DOHH2 (cell line): ENCODE measurements around the gene GPN2.

Experiments used
- H3F3A ChIP-seq: fragments of 200-600 bp; sonication (generic), shearing (Covaris generic); 2 replicates; pipeline ENCODE4 v1.6.0; 2016; ENCODE audit warnings: antibody characterized with exemption, mild to moderate bottlenecking; ENCODE audit not compliant: control insufficient read depth, insufficient read depth
- H3K27ac ChIP-seq: fragments of 200-600 bp; sonication (generic); 2 replicates; pipeline ENCODE4 v1.5.1; 2014; ENCODE audit warnings: low read depth, mild to moderate bottlenecking, low read length, moderate library complexity
- H3K27me3 ChIP-seq: fragments of 200-600 bp; sonication (generic); 2 replicates; pipeline ENCODE4 v1.6.1; 2014; ENCODE audit warnings: mild to moderate bottlenecking, low read length, mixed read lengths; ENCODE audit not compliant: control insufficient read depth
- H3K36me3 ChIP-seq: fragments of 200-600 bp; sonication (generic); 2 replicates; pipeline ENCODE4 v1.6.1; 2014; ENCODE audit warnings: mild to moderate bottlenecking, low read length, moderate library complexity, mixed read lengths; ENCODE audit not compliant: control insufficient read depth
- H3K4me1 ChIP-seq: fragments of 200-600 bp; sonication (generic); 2 replicates; pipeline ENCODE4 v1.6.1; 2014; ENCODE audit warnings: mild to moderate bottlenecking, low read length, mixed read lengths; ENCODE audit not compliant: control insufficient read depth
- H3K4me2 ChIP-seq: fragments of 200-600 bp; sonication (generic); 2 replicates; pipeline ENCODE4 v1.6.0; 2014; ENCODE audit warnings: mild to moderate bottlenecking, low read length, moderate library complexity
- H3K4me3 ChIP-seq: fragments of 200-600 bp; sonication (generic); 2 replicates; pipeline ENCODE4 v1.5.1; 2014; ENCODE audit warnings: mild to moderate bottlenecking, low read length, mixed read lengths
- H3K79me2 ChIP-seq: fragments of 200-600 bp; sonication (generic); 2 replicates; pipeline ENCODE4 v1.6.1; 2014; ENCODE audit warnings: mild to moderate bottlenecking, low read length, mixed read lengths; ENCODE audit not compliant: control insufficient read depth
- H3K9me2 ChIP-seq: fragments of 200-600 bp; sonication (generic); replicated peaks from 2 replicates; pipeline ENCODE4 v1.6.1; 2014; ENCODE audit warnings: mild to moderate bottlenecking, low read length, mixed read lengths; ENCODE audit not compliant: control insufficient read depth
- H3K9me3 ChIP-seq: fragments of 200-600 bp; sonication (generic); 2 replicates; pipeline ENCODE4 v1.6.1; 2014; ENCODE audit warnings: antibody characterized with exemption, low read length, mixed read lengths; ENCODE audit not compliant: control insufficient read depth, insufficient read depth
- H4K20me1 ChIP-seq: fragments of 200-600 bp; sonication (generic); 2 replicates; pipeline ENCODE4 v1.6.0; 2014; ENCODE audit warnings: low read depth, mild to moderate bottlenecking, antibody characterized with exemption, low read length, moderate library complexity; ENCODE audit not compliant: control insufficient read depth, insufficient read depth
- EZH2phosphoT487 ChIP-seq: fragments of 200-600 bp; sonication (generic); IDR thresholded peaks from 2 replicates; pipeline ENCODE4 v1.6.1; 2017; ENCODE audit warnings: borderline replicate concordance, mild to moderate bottlenecking, antibody characterized with exemption, low read length, moderate library complexity, mixed read lengths
- TF ChIP-seq, protein P1 (sequence below): fragments of 200-600 bp; sonication (generic); IDR thresholded peaks from one replicate; pipeline ENCODE4 v1.5.1; 2014; ENCODE audit warnings: antibody characterized with exemption, mild to moderate bottlenecking, low read depth, low read length; ENCODE audit not compliant: poor library complexity, severe bottlenecking

GPN2 gene

GRCh38 chr1:26890467-26890796 is 349 bp upstream of the GPN2 start:
- peak overlapping the region; percentile 86 for H3K4me2 ChIP-seq
- peaks cover 15% of the 10 kb centered on the region for H3F3A ChIP-seq
- peak overlapping the region; percentile 93 for H3K4me3 ChIP-seq
- 0 out of 2 replicates have a peak, but pooled peaks cover 9% of the 10 kb centered on the region for H4K20me1 ChIP-seq
- TF ChIP-seq, protein P1, sequence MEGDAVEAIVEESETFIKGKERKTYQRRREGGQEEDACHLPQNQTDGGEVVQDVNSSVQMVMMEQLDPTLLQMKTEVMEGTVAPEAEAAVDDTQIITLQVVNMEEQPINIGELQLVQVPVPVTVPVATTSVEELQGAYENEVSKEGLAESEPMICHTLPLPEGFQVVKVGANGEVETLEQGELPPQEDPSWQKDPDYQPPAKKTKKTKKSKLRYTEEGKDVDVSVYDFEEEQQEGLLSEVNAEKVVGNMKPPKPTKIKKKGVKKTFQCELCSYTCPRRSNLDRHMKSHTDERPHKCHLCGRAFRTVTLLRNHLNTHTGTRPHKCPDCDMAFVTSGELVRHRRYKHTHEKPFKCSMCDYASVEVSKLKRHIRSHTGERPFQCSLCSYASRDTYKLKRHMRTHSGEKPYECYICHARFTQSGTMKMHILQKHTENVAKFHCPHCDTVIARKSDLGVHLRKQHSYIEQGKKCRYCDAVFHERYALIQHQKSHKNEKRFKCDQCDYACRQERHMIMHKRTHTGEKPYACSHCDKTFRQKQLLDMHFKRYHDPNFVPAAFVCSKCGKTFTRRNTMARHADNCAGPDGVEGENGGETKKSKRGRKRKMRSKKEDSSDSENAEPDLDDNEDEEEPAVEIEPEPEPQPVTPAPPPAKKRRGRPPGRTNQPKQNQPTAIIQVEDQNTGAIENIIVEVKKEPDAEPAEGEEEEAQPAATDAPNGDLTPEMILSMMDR, result no peak
- no peak for TF ChIP-seq EZH2phosphoT487
- H3K79me2 ChIP-seq, result peaks cover 31% of the 10 kb centered on the region
- H3K27ac ChIP-seq, result peak overlapping the region; percentile 61
- peaks cover 64% of the 10 kb centered on the region for H3K36me3 ChIP-seq
- no peaks in the 10 kb centered on the region for H3K27me3 ChIP-seq
- H3K4me1 ChIP-seq, result peaks cover 21% of the 10 kb centered on the region
- no peaks in the 10 kb centered on the region for H3K9me3 ChIP-seq
- H3K9me2 ChIP-seq, result no peaks in the 10 kb centered on the region

DNA sequence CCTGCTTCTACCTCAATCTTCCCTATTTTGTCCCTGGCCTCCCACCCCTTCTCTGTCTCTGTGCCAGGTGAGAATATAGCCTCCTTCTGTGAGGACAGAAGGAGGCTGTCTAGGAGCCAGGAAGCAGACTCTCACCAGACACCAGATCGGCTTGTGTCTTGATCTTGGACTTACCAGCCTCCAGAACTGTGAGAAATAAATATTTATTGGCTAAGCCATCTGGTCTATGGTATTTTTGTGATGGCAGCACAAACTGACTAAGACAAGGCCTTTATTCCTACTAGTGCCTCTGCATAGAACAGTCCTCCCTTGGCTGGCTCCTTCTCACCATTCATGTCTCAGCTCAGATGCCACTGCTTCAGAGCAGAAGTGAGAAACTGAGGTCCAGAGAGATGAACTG is 1.9 kb downstream of the GPN2 start:
- H3K4me1 ChIP-seq, result peaks cover 21% of the 10 kb centered on the region
- H3K27ac ChIP-seq, result no peak overlapping the region
- H3K4me2 ChIP-seq, result peak overlapping the region; percentile 86
- peak overlapping the region; percentile 93; the same call in 1 of the 2 replicates for H3K4me3 ChIP-seq
- no peaks in the 10 kb centered on the region for H3K9me2 ChIP-seq
- TF ChIP-seq EZH2phosphoT487, result no peak
- TF ChIP-seq, protein P1, result no peak
- peaks cover 26% of the 10 kb centered on the region for H3K79me2 ChIP-seq
- H3K36me3 ChIP-seq, result peaks cover 75% of the 10 kb centered on the region
- H3K27me3 ChIP-seq, result no peaks in the 10 kb centered on the region
- 0 out of 2 replicates have a peak, but pooled peaks cover 9% of the 10 kb centered on the region for H4K20me1 ChIP-seq
- H3K9me3 ChIP-seq, result no peaks in the 10 kb centered on the region
- H3F3A ChIP-seq, result peaks cover 15% of the 10 kb centered on the region

DNA sequence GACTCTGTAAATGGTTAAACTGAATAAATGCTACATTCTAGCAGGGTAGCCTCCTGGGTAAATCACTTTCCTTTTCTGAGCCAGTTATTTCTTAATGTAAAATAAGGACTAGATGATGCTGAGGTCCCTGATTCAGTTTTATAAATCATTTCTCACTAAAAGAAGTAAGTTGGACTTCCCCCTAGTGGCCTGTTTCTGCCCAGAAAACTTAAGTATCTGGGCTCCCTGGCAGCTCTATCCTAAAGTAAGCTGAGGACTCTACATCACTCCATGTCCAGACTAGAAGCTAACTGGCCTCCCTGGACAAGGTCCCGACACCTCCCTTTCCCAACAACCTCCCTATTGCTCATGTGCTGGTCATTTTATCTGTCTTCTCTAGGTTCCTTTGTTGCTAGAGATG is 3.0 kb downstream of the GPN2 start:
- H3K9me2 ChIP-seq, result no peaks in the 10 kb centered on the region
- peaks cover 74% of the 10 kb centered on the region for H3K36me3 ChIP-seq
- 0 out of 2 replicates have a peak, but pooled peaks cover 9% of the 10 kb centered on the region for H4K20me1 ChIP-seq
- no peaks in the 10 kb centered on the region for H3K9me3 ChIP-seq
- peaks cover 15% of the 10 kb centered on the region for H3F3A ChIP-seq
- H3K4me1 ChIP-seq, result peaks cover 21% of the 10 kb centered on the region
- H3K4me3 ChIP-seq, result no peak overlapping the region
- H3K27ac ChIP-seq, result no peak overlapping the region
- H3K27me3 ChIP-seq, result no peaks in the 10 kb centered on the region
- no peak overlapping the region for H3K4me2 ChIP-seq
- H3K79me2 ChIP-seq, result peaks cover 26% of the 10 kb centered on the region
- TF ChIP-seq, protein P1, result peak; percentile 44
- no peak for TF ChIP-seq EZH2phosphoT487
